ENCODE results near the gene ZCCHC7. TPM values are rescaled to one million over a fixed set of nuclear protein-coding genes. Genes with fewer than 3 reads are reported as not detected.

The ZCCHC7 gene
- total RNA-seq, 1 donor from 2014 or later: 12.0 TPM

- Mint-ChIP-seq H3K27ac (ENCODE audit: unreplicated experiment) (no peak overlapping the region), H3K27me3 (ENCODE audit: unreplicated experiment) (no peaks in the 10 kb centered on the region), H3K9me3 (ENCODE audit: unreplicated experiment) (no peaks in the 10 kb centered on the region), H3K4me1 (ENCODE audit: unreplicated experiment) (peaks cover 3% of the 10 kb centered on the region), H3K4me3 (ENCODE audit: unreplicated experiment) (no peak overlapping the region), H3K36me3 (ENCODE audit: low read depth, unreplicated experiment) (no peaks in the 10 kb centered on the region)
- no peak for DNase-seq (ENCODE audit: low spot score)
- TF ChIP-seq, protein P1, sequence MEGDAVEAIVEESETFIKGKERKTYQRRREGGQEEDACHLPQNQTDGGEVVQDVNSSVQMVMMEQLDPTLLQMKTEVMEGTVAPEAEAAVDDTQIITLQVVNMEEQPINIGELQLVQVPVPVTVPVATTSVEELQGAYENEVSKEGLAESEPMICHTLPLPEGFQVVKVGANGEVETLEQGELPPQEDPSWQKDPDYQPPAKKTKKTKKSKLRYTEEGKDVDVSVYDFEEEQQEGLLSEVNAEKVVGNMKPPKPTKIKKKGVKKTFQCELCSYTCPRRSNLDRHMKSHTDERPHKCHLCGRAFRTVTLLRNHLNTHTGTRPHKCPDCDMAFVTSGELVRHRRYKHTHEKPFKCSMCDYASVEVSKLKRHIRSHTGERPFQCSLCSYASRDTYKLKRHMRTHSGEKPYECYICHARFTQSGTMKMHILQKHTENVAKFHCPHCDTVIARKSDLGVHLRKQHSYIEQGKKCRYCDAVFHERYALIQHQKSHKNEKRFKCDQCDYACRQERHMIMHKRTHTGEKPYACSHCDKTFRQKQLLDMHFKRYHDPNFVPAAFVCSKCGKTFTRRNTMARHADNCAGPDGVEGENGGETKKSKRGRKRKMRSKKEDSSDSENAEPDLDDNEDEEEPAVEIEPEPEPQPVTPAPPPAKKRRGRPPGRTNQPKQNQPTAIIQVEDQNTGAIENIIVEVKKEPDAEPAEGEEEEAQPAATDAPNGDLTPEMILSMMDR (IDR thresholded peaks at IDR 0.05; ENCODE audit: unreplicated experiment): no peak
Measured at GRCh38 chr9:37167456-37168047, 47.2 kb downstream of the ZCCHC7 start.

DNA sequence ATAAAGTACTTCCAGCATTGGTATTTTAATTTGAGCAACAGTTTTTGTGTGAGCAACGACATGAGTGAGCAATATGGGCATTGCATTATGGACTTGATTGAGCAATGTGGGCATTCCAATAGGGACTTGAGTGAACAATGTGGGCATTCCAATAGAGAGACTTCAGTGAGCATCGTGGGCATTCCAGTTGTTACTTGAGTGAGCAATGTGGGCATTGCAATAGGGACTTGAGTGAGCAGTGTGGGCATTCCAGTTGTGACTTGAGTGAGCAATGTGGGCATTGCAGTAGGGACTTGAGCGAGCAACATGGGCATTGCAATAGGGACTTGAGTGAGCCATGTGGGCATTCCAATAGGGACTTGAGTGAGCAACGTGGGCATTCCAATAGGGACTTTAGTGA, 52.2 kb downstream of the ZCCHC7 start:
- H3K9me3 Mint-ChIP-seq (ENCODE audit: unreplicated experiment): no peaks in the 10 kb centered on the region
- no peaks in the 10 kb centered on the region for H3K27me3 Mint-ChIP-seq (ENCODE audit: unreplicated experiment)
- TF ChIP-seq, protein P1 (IDR thresholded peaks at IDR 0.05; ENCODE audit: unreplicated experiment): no peak
- H3K4me1 Mint-ChIP-seq (ENCODE audit: unreplicated experiment): no peaks in the 10 kb centered on the region
- no peaks in the 10 kb centered on the region for H3K36me3 Mint-ChIP-seq (ENCODE audit: low read depth, unreplicated experiment)
- no peak overlapping the region for H3K27ac Mint-ChIP-seq (ENCODE audit: unreplicated experiment)
- no peak for DNase-seq (ENCODE audit: low spot score)
- H3K4me3 Mint-ChIP-seq (ENCODE audit: unreplicated experiment): no peak overlapping the region

GRCh38 chr9:37174247-37174646, 53.9 kb downstream of the ZCCHC7 start:
- DNase-seq (ENCODE audit: low spot score): no peak
- Mint-ChIP-seq H3K4me1 (ENCODE audit: unreplicated experiment) (peaks cover 6% of the 10 kb centered on the region), H3K27ac (ENCODE audit: unreplicated experiment) (no peak overlapping the region), H3K27me3 (ENCODE audit: unreplicated experiment) (no peaks in the 10 kb centered on the region), H3K9me3 (ENCODE audit: unreplicated experiment) (no peaks in the 10 kb centered on the region), H3K4me3 (ENCODE audit: unreplicated experiment) (no peak overlapping the region), H3K36me3 (ENCODE audit: low read depth, unreplicated experiment) (no peaks in the 10 kb centered on the region)
- TF ChIP-seq, protein P1 (IDR thresholded peaks at IDR 0.05; ENCODE audit: unreplicated experiment): no peak

- Mint-ChIP-seq H3K27me3 (ENCODE audit: unreplicated experiment) (no peaks in the 10 kb centered on the region), H3K9me3 (ENCODE audit: unreplicated experiment) (no peaks in the 10 kb centered on the region), H3K27ac (ENCODE audit: unreplicated experiment) (no peak overlapping the region), H3K4me3 (ENCODE audit: unreplicated experiment) (no peak overlapping the region), H3K4me1 (ENCODE audit: unreplicated experiment) (peaks cover 6% of the 10 kb centered on the region), H3K36me3 (ENCODE audit: low read depth, unreplicated experiment) (no peaks in the 10 kb centered on the region)
- DNase-seq (ENCODE audit: low spot score): no peak
- TF ChIP-seq, protein P1 (IDR thresholded peaks at IDR 0.05; ENCODE audit: unreplicated experiment): no peak
Measured at GRCh38 chr9:37178742-37179141, 58.4 kb downstream of the ZCCHC7 start.

DNA sequence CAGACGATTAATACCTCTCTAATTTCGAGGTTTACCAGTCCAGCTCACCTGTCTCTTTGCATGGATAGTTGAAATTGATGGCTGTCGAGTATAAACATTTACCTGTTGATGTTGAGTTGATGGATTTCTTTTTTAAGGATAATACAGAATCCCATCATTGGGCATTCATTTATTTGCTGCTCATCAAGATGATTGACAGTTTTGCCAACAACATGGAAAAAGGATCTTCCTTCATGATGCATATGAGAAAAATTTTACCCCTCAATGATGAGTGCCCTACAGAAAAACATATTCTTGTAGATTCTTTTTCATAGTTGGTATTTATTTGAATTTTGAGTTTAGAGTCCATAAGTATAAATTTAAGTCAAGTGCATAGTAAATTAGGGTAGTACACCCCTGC, 59.2 kb downstream of the ZCCHC7 start:
- H3K27me3 Mint-ChIP-seq (ENCODE audit: unreplicated experiment): no peaks in the 10 kb centered on the region
- no peaks in the 10 kb centered on the region for H3K9me3 Mint-ChIP-seq (ENCODE audit: unreplicated experiment)
- H3K4me3 Mint-ChIP-seq (ENCODE audit: unreplicated experiment): no peak overlapping the region
- no peak for DNase-seq (ENCODE audit: low spot score)
- no peak overlapping the region for H3K27ac Mint-ChIP-seq (ENCODE audit: unreplicated experiment)
- H3K36me3 Mint-ChIP-seq (ENCODE audit: low read depth, unreplicated experiment): no peaks in the 10 kb centered on the region
- H3K4me1 Mint-ChIP-seq (ENCODE audit: unreplicated experiment): peaks cover 13% of the 10 kb centered on the region
- TF ChIP-seq, protein P1 (IDR thresholded peaks at IDR 0.05; ENCODE audit: unreplicated experiment): no peak
